NOMO-1 (cell line): ENCODE measurements around the gene BTNL8.

Source experiments
- DNase-seq, 2 experiments: peaks; one replicate each; lab custom pipeline; 2025; ENCODE audit not compliant: unreplicated experiment in 2 of 2; lab: John Stamatoyannopoulos, UW

Gene BTNL8

GRCh38 chr5:180950291-180950949, 51.5 kb downstream of the BTNL8 start:
- DNase-seq = no peak

- DNase-seq = no peak
These were observed 60.7 kb downstream of the BTNL8 start for GRCh38 chr5:180959661-180960060.

GRCh38 chr5:180960209-180960608, 61.2 kb downstream of the BTNL8 start:
- no peak for DNase-seq

GRCh38 chr5:180969406-180969805, 70.4 kb downstream of the BTNL8 start:
- no peak for DNase-seq

- no peak for DNase-seq
These were observed 71.4 kb downstream of the BTNL8 start for GRCh38 chr5:180970336-180970735.

- no peak for DNase-seq
These were observed 71.9 kb downstream of the BTNL8 start for GRCh38 chr5:180970875-180971274.

GRCh38 chr5:180974612-180975315, 75.8 kb downstream of the BTNL8 start:
- no peak for DNase-seq

GRCh38 chr5:180975338-180975737, 76.4 kb downstream of the BTNL8 start:
- no peak for DNase-seq

GRCh38 chr5:180976518-180976917, 77.6 kb downstream of the BTNL8 start:
- DNase-seq = no peak

GRCh38 chr5:180977852-180978251, 78.9 kb downstream of the BTNL8 start:
- DNase-seq = no peak

GRCh38 chr5:180982008-180982741, 83.2 kb downstream of the BTNL8 start:
- no peak for DNase-seq

- DNase-seq = no peak
These were observed 89.1 kb downstream of the BTNL8 start for GRCh38 chr5:180988016-180988415.

- DNase-seq = no peak
These were observed 89.6 kb downstream of the BTNL8 start, which contains the start of gene BTNL3 for GRCh38 chr5:180988592-180988991. BTNL3 (plus strand) TSS chr5:180988846; CDS start chr5:180989029, 183 bp downstream.

GRCh38 chr5:180990086-180990881, 91.3 kb downstream of the BTNL8 start:
- DNase-seq = no peak

GRCh38 chr5:180990882-180991242, 91.9 kb downstream of the BTNL8 start:
- DNase-seq = no peak
